Neural cell (in vitro differentiated cells): ENCODE measurements around the gene LSM14A. TPM values are rescaled to one million over a fixed set of nuclear protein-coding genes. Genes with fewer than 3 reads are reported as not detected.

Experiments
- H2AFZ ChIP-seq: fragments of 200-600, 300-800 bp; sonication (generic), shearing (Covaris generic); 2 replicates; pipeline ENCODE4 v1.6.0; 2014; ENCODE audit warnings: low read depth, mild to moderate bottlenecking, antibody characterized with exemption, low read length, moderate library complexity
- H3F3A ChIP-seq: fragments of 200-600 bp; shearing (Covaris generic); 2 replicates; pipeline ENCODE4 v1.6.1; 2016; ENCODE audit warnings: mild to moderate bottlenecking, moderate library complexity, mixed read lengths, antibody characterized with exemption, low read length; ENCODE audit not compliant: insufficient read depth, poor library complexity, severe bottlenecking
- H3K27ac ChIP-seq: fragments of 200-600, 300-800 bp; sonication (generic), shearing (Covaris generic); 2 replicates; pipeline ENCODE4 v1.5.1; 2014; ENCODE audit warnings: mild to moderate bottlenecking, low read length, moderate library complexity
- H3K27me3 ChIP-seq: fragments of 300-800, 200-600 bp; sonication (generic), shearing (Covaris generic); 2 replicates; pipeline ENCODE4 v1.6.0; 2014; ENCODE audit warnings: mild to moderate bottlenecking, low read depth, low read length, moderate library complexity; ENCODE audit not compliant: insufficient read depth
- H3K36me3 ChIP-seq: fragments of 300-800, 200-600 bp; sonication (generic), shearing (Covaris generic); 2 replicates; pipeline ENCODE4 v1.5.1; 2014; ENCODE audit warnings: mild to moderate bottlenecking, antibody characterized with exemption, low read length, moderate library complexity; ENCODE audit not compliant: insufficient read depth
- H3K4me2 ChIP-seq: fragments of 300-800, 200-600 bp; sonication (generic), shearing (Covaris generic); 2 replicates; pipeline ENCODE4 v1.6.0; 2014; ENCODE audit warnings: mild to moderate bottlenecking, low read length
- H3K4me3 ChIP-seq: fragments of 300-800, 200-600 bp; sonication (generic), shearing (Covaris generic); 2 replicates; pipeline ENCODE4 v1.5.1; 2014; ENCODE audit warnings: mild to moderate bottlenecking, low read length, moderate library complexity
- H3K79me2 ChIP-seq: fragments of 200-600 bp; shearing (Covaris generic); replicated peaks from 2 replicates; pipeline ENCODE4 v1.6.0; 2014; ENCODE audit warnings: mild to moderate bottlenecking, low read length, moderate library complexity; ENCODE audit not compliant: insufficient read depth
- H3K9ac ChIP-seq: fragments of 300-800, 200-600 bp; sonication (generic), shearing (Covaris generic); 2 replicates; pipeline ENCODE4 v1.6.1; 2016; ENCODE audit warnings: mild to moderate bottlenecking, low read length, mixed read lengths
- H3K9me2 ChIP-seq: fragments of 200-600 bp; shearing (Covaris generic); 2 replicates; pipeline ENCODE4 v1.6.1; 2016; ENCODE audit warnings: mild to moderate bottlenecking, low read length, mixed read lengths; ENCODE audit not compliant: insufficient read depth
- H3K9me3 ChIP-seq: fragments of 200-600, 300-800 bp; sonication (generic), shearing (Covaris generic); 2 replicates; pipeline ENCODE4 v1.6.1; 2016; ENCODE audit warnings: mild to moderate bottlenecking, mixed run types, low read length, moderate library complexity, mixed read lengths
- H4K20me1 ChIP-seq: fragments of 200-600 bp; shearing (Covaris generic); 2 replicates; pipeline ENCODE4 v1.6.1; 2016; ENCODE audit warnings: mild to moderate bottlenecking, mixed run types; ENCODE audit not compliant: insufficient read depth
- CTCF ChIP-seq: fragments of 450-650 bp; IDR thresholded peaks from 2 replicates; pipeline ENCODE4 v1.5.1; 2014; ENCODE audit warnings: antibody characterized with exemption, mild to moderate bottlenecking, moderate library complexity; ENCODE audit not compliant: poor library complexity, severe bottlenecking
- EP300 ChIP-seq: fragments of 450-650 bp; conservative IDR thresholded peaks from 2 replicates; pipeline ENCODE4 v1.6.1; 2014; ENCODE audit warnings: antibody characterized with exemption, mild to moderate bottlenecking, moderate library complexity; ENCODE audit not compliant: poor library complexity, severe bottlenecking
- EZH2 ChIP-seq: fragments of 200-600, 300-800 bp; shearing (Covaris generic), sonication (generic); IDR thresholded peaks from 2 replicates; pipeline ENCODE4 v1.6.1; 2014; ENCODE audit warnings: antibody characterized with exemption, low read length, borderline replicate concordance, mild to moderate bottlenecking; ENCODE audit not compliant: insufficient read depth, poor library complexity, severe bottlenecking
- MXI1 ChIP-seq: fragments of 450-650 bp; conservative IDR thresholded peaks from 2 replicates; pipeline ENCODE4 v1.6.1; 2014; ENCODE audit warnings: antibody characterized with exemption, mild to moderate bottlenecking; ENCODE audit not compliant: poor library complexity, severe bottlenecking
- POLR2AphosphoS5 ChIP-seq: IDR thresholded peaks from 2 replicates; pipeline ENCODE4 v1.6.1; 2012
- RAD21 ChIP-seq: fragments of 450-650 bp; conservative IDR thresholded peaks from 2 replicates; pipeline ENCODE4 v1.6.1; 2014; ENCODE audit warnings: antibody characterized with exemption, mild to moderate bottlenecking, moderate library complexity
- REST ChIP-seq: IDR thresholded peaks from 2 replicates; pipeline ENCODE4 v1.6.1; 2012; ENCODE audit warnings: borderline replicate concordance
- SMC3 ChIP-seq: fragments of 450-650 bp; conservative IDR thresholded peaks from 2 replicates; pipeline ENCODE4 v1.6.1; 2014; ENCODE audit warnings: antibody characterized with exemption, mild to moderate bottlenecking, moderate library complexity; ENCODE audit not compliant: poor library complexity
- TAF1 ChIP-seq: IDR thresholded peaks from 2 replicates; pipeline ENCODE4 v1.6.1; 2012; ENCODE audit warnings: low read depth
- polyA plus RNA-seq: library from polyadenylated mRNA; depleted of rRNA; stranded (reverse); fragments of >200 nt; gene quantifications from 2 replicates; pipeline ENCODE4 v1.2.3, GENCODE V29; 2014

The LSM14A gene
- polyA plus RNA-seq, 1 donor from 2014 or later = 104 TPM

- H4K20me1 ChIP-seq = no peaks in the 10 kb centered on the region
- H3K9me2 ChIP-seq = no peaks in the 10 kb centered on the region
- no peak overlapping the region for H3K4me3 ChIP-seq
- H3K79me2 ChIP-seq = peaks cover 32% of the 10 kb centered on the region
- H3K36me3 ChIP-seq = no peaks in the 10 kb centered on the region
- H3K9me3 ChIP-seq = no peaks in the 10 kb centered on the region
- TF ChIP-seq CTCF (no peak), RAD21 (no peak), REST (no peak), TAF1 (no peak), SMC3 (no peak), EZH2 (no peak)
- H3K27me3 ChIP-seq = no peaks in the 10 kb centered on the region
- H3F3A ChIP-seq = no peaks in the 10 kb centered on the region
- H3K4me2 ChIP-seq = no peak overlapping the region
- H3K9ac ChIP-seq = no peak overlapping the region
- no peak overlapping the region for H3K27ac ChIP-seq
- H2AFZ ChIP-seq = no peak overlapping the region
Observed at GRCh38 chr19:34259367-34260095, 87.2 kb downstream of the LSM14A start.

- Histone ChIP-seq H3K9ac (no peak overlapping the region), H3K36me3 (no peaks in the 10 kb centered on the region), H2AFZ (no peak overlapping the region), H3K4me3 (no peak overlapping the region), H3K79me2 (peaks cover 24% of the 10 kb centered on the region), H3K9me2 (no peaks in the 10 kb centered on the region), H4K20me1 (no peaks in the 10 kb centered on the region), H3K4me2 (no peak overlapping the region), H3K27ac (no peak overlapping the region), H3K9me3 (no peaks in the 10 kb centered on the region), H3K27me3 (no peaks in the 10 kb centered on the region), H3F3A (no peaks in the 10 kb centered on the region)
- TF ChIP-seq EZH2 (no peak), SMC3 (no peak), RAD21 (no peak), CTCF (no peak), POLR2AphosphoS5 (no peak), EP300 (no peak), REST (no peak), TAF1 (no peak), MXI1 (no peak)
Observed at GRCh38 chr19:34260771-34261173, 88.5 kb downstream of the LSM14A start.
